Body of pancreas (tissue), 4 donors: ENCODE results near the gene SPATA46.

ENCODE experiments used
- CTCF ChIP-seq, 7 experiments: fragments of 450-650 bp in 4 of 7; fragments of 200-600 bp in 3 of 7; sonication (generic) in 3 of 7; IDR thresholded peaks; one replicate each; pipeline ENCODE4 v1.5.1; 2016 to 2019; ENCODE audit warnings: antibody characterized with exemption in 7 of 7
- POLR2A ChIP-seq, 3 donors: fragments of 450-650 bp; IDR thresholded peaks; one replicate each; pipeline ENCODE4 v1.6.1; 2016; ENCODE audit warnings: antibody characterized with exemption in 3 of 3, mild to moderate bottlenecking in 2 of 3

GRCh38 chr1:162324396-162324795 lies 52.3 kb downstream of the SPATA46 start:
- no peak for TF ChIP-seq CTCF (IDR thresholded peaks at IDR 0.05)
- no peak for TF ChIP-seq POLR2A (IDR thresholded peaks at IDR 0.05)
